ENCODE measurements around the gene TYRP1. TPM values are rescaled to one million over a fixed set of nuclear protein-coding genes. Genes with fewer than 3 reads are reported as not detected.

TYRP1 gene
- total RNA-seq, 1 experiment from 2014 or later: 1.5 TPM

DNA sequence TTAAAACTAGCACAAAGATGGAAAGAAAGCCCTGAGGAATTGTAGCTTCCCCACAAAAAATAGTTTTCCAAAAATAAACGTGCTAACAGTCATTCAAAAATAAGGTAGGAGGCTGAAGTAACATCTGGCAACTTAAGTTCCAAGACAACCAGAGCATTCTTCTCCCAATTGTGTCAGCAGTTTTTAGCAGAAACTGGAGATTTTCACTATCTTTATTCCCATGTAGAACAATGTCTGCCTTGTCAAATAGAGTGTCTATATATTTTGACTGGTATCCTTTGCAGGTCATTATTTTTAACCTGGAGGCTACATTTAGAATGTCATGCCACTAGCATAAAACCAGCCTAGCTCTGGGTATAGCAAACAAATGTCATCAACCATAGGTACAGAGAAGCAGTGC lies 10.8 kb downstream of the TYRP1 start:
- CTCF ChIA-PET: interaction anchor here (0.6 kb wide), 1 partner anchor 384 kb away, joined by 3 read pairs; no protein-coding TSS in a partner anchor
- no TSS peak for BruUV-seq (replicated peaks)
- intact Hi-C loops (cut with micrococcal nuclease; ENCODE audit: unreplicated experiment): loop anchor here (5.0 kb wide), 1 partner anchor 383 kb away; no protein-coding TSS in a partner anchor

GRCh38 chr9:12705738-12706391 lies 12.7 kb downstream of the TYRP1 start:
- no peak for DNase-seq (ENCODE audit: low spot score)
- ChIA-PET CTCF (no interaction called here), POLR2A (ENCODE audit: low non-redundant PET) (no interaction called here)
- TF ChIP-seq EZH2 (IDR thresholded peaks at IDR 0.05; ENCODE audit: borderline replicate concordance, low read depth, low read length, poor library complexity, severe bottlenecking): no peak
- TF ChIP-seq, protein P1, sequence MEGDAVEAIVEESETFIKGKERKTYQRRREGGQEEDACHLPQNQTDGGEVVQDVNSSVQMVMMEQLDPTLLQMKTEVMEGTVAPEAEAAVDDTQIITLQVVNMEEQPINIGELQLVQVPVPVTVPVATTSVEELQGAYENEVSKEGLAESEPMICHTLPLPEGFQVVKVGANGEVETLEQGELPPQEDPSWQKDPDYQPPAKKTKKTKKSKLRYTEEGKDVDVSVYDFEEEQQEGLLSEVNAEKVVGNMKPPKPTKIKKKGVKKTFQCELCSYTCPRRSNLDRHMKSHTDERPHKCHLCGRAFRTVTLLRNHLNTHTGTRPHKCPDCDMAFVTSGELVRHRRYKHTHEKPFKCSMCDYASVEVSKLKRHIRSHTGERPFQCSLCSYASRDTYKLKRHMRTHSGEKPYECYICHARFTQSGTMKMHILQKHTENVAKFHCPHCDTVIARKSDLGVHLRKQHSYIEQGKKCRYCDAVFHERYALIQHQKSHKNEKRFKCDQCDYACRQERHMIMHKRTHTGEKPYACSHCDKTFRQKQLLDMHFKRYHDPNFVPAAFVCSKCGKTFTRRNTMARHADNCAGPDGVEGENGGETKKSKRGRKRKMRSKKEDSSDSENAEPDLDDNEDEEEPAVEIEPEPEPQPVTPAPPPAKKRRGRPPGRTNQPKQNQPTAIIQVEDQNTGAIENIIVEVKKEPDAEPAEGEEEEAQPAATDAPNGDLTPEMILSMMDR (conservative IDR thresholded peaks at IDR 0.05; ENCODE audit: low read depth, low read length): no peak
- Histone ChIP-seq H3K36me3 (ENCODE audit: insufficient read depth, low read length, poor library complexity, severe bottlenecking) (no peaks in the 10 kb centered on the region), H3K9me3 (ENCODE audit: low read depth, low read length, poor library complexity, severe bottlenecking) (no peaks in the 10 kb centered on the region), H3K4me3 (ENCODE audit: low read depth, low read length, poor library complexity, severe bottlenecking) (no peak overlapping the region), H3K27me3 (replicated peaks; ENCODE audit: insufficient read depth, low read depth, low read length, poor library complexity) (no peaks in the 10 kb centered on the region), H3K27ac (ENCODE audit: low read depth, low read length, poor library complexity, severe bottlenecking) (no peak overlapping the region), H3K4me1 (ENCODE audit: insufficient read depth, low read length, poor library complexity, severe bottlenecking) (no peaks in the 10 kb centered on the region)
- no TSS peak for BruUV-seq (replicated peaks)
- intact Hi-C loops (cut with micrococcal nuclease; ENCODE audit: unreplicated experiment): no loop called here

More for the DNA sequence above, 10.8 kb downstream of the TYRP1 start:
- Histone ChIP-seq H3K4me3 (ENCODE audit: low read depth, low read length, poor library complexity, severe bottlenecking) (no peak overlapping the region), H3K27ac (ENCODE audit: low read depth, low read length, poor library complexity, severe bottlenecking) (no peak overlapping the region), H3K27me3 (replicated peaks; ENCODE audit: insufficient read depth, low read depth, low read length, poor library complexity) (no peaks in the 10 kb centered on the region), H3K4me1 (ENCODE audit: insufficient read depth, low read length, poor library complexity, severe bottlenecking) (no peaks in the 10 kb centered on the region), H3K9me3 (ENCODE audit: low read depth, low read length, poor library complexity, severe bottlenecking) (no peaks in the 10 kb centered on the region), H3K36me3 (ENCODE audit: insufficient read depth, low read length, poor library complexity, severe bottlenecking) (no peaks in the 10 kb centered on the region)
- DNase-seq (ENCODE audit: low spot score): no peak
- TF ChIP-seq EZH2 (IDR thresholded peaks at IDR 0.05; ENCODE audit: borderline replicate concordance, low read depth, low read length, poor library complexity, severe bottlenecking): no peak
- TF ChIP-seq, protein P1 (conservative IDR thresholded peaks at IDR 0.05; ENCODE audit: low read depth, low read length): no peak
- POLR2A ChIA-PET (ENCODE audit: low non-redundant PET): interaction anchor here (0.6 kb wide), 1 partner anchor 641 kb away, joined by 3 read pairs; no protein-coding TSS in a partner anchor

DNA sequence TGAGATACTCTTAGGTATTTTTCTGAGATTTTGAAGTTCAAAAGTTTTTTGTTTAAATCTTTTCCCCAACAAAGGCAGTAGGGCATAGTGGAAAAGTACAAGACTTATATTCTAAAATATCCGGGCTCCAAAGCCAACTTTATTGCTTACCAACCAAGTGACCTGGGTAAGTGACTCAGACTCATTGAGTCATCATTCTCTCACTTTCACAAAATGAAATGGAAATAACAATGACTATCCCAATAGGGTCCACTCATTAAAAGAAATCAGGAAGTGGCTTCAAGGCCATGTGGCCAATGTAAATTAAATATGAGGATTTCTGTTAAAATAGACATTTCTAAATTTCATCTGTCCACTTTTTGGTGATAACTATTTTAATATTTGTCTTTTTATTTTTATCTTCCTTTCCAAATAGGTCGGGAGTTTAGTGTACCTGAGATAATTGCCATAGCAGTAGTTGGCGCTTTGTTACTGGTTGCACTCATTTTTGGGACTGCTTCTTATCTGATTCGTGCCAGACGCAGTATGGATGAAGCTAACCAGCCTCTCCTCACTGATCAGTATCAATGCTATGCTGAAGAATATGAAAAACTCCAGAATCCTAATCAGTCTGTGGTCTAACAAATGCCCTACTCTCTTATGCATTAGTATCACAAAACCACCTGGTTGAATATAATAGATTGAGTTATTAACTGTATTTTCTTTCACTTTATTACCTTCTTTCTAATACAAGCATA lies 15.5 kb downstream of the TYRP1 start:
- Histone ChIP-seq H3K27ac (ENCODE audit: low read depth, low read length, poor library complexity, severe bottlenecking) (no peak overlapping the region), H3K36me3 (ENCODE audit: insufficient read depth, low read length, poor library complexity, severe bottlenecking) (no peaks in the 10 kb centered on the region), H3K27me3 (replicated peaks; ENCODE audit: insufficient read depth, low read depth, low read length, poor library complexity) (no peaks in the 10 kb centered on the region), H3K4me3 (ENCODE audit: low read depth, low read length, poor library complexity, severe bottlenecking) (no peak overlapping the region), H3K9me3 (ENCODE audit: low read depth, low read length, poor library complexity, severe bottlenecking) (no peaks in the 10 kb centered on the region), H3K4me1 (ENCODE audit: insufficient read depth, low read length, poor library complexity, severe bottlenecking) (no peaks in the 10 kb centered on the region)
- TF ChIP-seq, protein P1 (conservative IDR thresholded peaks at IDR 0.05; ENCODE audit: low read depth, low read length): no peak
- TF ChIP-seq EZH2 (IDR thresholded peaks at IDR 0.05; ENCODE audit: borderline replicate concordance, low read depth, low read length, poor library complexity, severe bottlenecking): no peak
- POLR2A ChIA-PET (ENCODE audit: low non-redundant PET): no interaction called here
- CTCF ChIA-PET: no interaction called here
- intact Hi-C loops (cut with micrococcal nuclease; ENCODE audit: unreplicated experiment): no loop called here
- BruUV-seq (replicated peaks): no TSS peak
- no peak for DNase-seq (ENCODE audit: low spot score)

Data from A673 (cell line).